ENCODE measurements around the gene RSPO3.
A peak's percentile ranks its signal among the peaks of the same experiment; 100 is the strongest.

Gene RSPO3, protein sequence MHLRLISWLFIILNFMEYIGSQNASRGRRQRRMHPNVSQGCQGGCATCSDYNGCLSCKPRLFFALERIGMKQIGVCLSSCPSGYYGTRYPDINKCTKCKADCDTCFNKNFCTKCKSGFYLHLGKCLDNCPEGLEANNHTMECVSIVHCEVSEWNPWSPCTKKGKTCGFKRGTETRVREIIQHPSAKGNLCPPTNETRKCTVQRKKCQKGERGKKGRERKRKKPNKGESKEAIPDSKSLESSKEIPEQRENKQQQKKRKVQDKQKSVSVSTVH

DNA sequence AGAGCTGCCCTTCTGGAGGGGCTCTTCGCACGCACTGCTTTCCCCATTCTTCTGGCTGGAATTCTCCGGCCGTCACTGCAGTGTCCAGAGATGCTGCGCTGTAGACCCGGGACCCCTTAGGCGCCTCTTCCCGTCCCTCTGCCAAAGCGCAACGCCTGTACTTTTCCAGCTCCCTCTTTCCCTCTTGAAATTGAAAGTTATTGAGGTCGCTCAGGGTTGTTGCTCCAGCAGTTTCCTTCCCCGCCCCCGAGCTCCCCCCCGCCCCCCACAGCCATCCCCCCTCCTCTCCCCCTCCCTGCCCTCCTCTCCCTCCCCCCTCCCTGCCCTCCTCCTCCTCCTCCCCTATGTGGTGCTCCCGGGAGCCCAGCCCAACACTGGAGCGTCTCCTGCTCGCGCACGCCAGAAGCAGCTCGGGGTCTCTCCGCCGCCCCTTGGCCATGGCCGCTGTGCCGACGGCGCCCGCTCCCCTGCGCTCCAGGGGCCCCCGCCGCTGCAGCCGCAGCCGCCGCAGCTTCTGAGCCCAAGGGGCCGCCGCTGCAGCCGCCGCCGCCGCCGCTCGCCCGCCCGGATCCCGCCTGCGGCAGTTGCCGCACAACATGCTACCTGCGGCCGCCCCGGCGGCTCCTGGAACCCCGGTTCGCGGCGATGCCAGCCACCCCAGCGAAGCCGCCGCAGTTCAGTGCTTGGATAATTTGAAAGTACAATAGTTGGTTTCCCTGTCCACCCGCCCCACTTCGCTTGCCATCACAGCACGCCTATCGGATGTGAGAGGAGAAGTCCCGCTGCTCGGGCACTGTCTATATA lies at the start of gene RSPO3:
RSPO3 (plus strand) TSS at position 374 of the 804 bp plus-strand sequence. CDS start 522 bp downstream, outside the sequence.
- POLR2A ChIA-PET: interaction anchor here (1.0 kb wide), 1 partner anchor 778 kb away, joined by 3 read pairs; the partner anchor contains the start of gene CENPW
- peak; percentile 33 for DNase-seq (ENCODE audit: extremely low spot score)
- CTCF ChIA-PET: interaction anchor here (0.6 kb wide), 1 partner anchor 758 kb away, joined by 3 read pairs; no protein-coding TSS in a partner anchor
- TF ChIP-seq, protein P1, sequence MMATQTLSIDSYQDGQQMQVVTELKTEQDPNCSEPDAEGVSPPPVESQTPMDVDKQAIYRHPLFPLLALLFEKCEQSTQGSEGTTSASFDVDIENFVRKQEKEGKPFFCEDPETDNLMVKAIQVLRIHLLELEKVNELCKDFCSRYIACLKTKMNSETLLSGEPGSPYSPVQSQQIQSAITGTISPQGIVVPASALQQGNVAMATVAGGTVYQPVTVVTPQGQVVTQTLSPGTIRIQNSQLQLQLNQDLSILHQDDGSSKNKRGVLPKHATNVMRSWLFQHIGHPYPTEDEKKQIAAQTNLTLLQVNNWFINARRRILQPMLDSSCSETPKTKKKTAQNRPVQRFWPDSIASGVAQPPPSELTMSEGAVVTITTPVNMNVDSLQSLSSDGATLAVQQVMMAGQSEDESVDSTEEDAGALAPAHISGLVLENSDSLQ (IDR thresholded peaks at IDR 0.05): no peak
- TF ChIP-seq FOXA1 (IDR thresholded peaks at IDR 0.05) (no peak), ELF4 (IDR thresholded peaks at IDR 0.05) (no peak), NFRKB (IDR thresholded peaks at IDR 0.05) (no peak), TARDBP (IDR thresholded peaks at IDR 0.05) (no peak), SP1 (IDR thresholded peaks at IDR 0.05) (no peak)

DNA sequence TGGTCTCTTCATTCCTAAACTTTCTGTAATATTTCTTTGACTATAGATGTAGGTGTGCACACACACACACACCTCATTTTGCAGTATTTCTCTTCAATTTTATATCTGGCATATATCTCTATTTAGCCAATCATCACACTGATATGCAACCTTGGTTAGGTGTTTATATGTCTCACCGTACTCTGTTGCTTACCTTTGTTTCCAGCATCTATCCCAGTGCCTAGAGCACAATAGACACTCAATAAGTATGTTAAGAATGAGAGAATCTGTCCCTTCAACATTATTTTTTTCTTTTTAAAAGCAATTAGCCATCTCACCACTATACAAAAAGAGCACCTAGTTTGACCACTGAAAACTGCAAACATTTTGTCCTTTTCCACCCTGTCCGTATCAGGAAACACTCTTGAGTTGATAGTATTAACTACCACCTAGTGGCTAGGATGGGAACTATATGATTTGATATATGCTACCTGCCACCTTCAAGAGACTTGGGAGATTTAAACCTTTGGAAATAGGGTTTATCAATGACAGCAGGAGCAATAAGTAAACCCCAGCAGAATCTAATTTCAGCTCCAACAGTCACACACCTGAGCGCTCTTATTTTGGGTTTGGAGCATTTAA lies 48.7 kb upstream of the RSPO3 start:
- POLR2A ChIA-PET: no interaction called here
- TF ChIP-seq HDGF (IDR thresholded peaks at IDR 0.05; ENCODE audit: borderline replicate concordance) (no peak), TARDBP (IDR thresholded peaks at IDR 0.05) (no peak), LEF1 (IDR thresholded peaks at IDR 0.05; ENCODE audit: borderline replicate concordance) (no peak), ELF4 (IDR thresholded peaks at IDR 0.05) (no peak), CTBP1 (IDR thresholded peaks at IDR 0.05; ENCODE audit: borderline replicate concordance) (no peak), FOXA1 (IDR thresholded peaks at IDR 0.05) (no peak), SP1 (IDR thresholded peaks at IDR 0.05) (no peak), BHLHE40 (IDR thresholded peaks at IDR 0.05; ENCODE audit: borderline replicate concordance) (no peak), NFRKB (IDR thresholded peaks at IDR 0.05) (no peak), ARNT (IDR thresholded peaks at IDR 0.05) (no peak)
- TF ChIP-seq, protein P1 (IDR thresholded peaks at IDR 0.05): no peak
- CTCF ChIA-PET: no interaction called here
- DNase-seq (ENCODE audit: extremely low spot score): peak; percentile 36

DNA sequence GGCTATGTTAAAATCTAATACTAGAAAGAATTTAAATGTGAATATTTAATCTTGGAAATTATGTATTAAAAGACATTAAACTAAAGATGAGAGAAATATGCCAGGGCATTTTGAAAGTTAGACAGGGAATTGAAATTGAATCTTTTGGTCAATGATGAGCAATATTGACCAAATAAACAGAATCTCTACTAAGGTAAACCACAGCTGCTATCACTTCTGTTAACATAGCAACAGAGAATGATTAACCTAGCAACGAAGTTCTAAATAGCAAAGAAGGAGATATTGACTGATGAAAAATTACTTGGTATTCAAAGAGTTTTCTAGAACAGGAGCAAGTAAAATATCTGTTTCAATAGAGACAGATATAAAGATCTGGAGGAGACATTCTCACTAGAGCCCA lies 45.2 kb upstream of the RSPO3 start:
- no peak for TF ChIP-seq SUZ12 (IDR thresholded peaks at IDR 0.05)
- no peak for TF ChIP-seq ELF4 (IDR thresholded peaks at IDR 0.05)
- no peak for TF ChIP-seq BHLHE40 (IDR thresholded peaks at IDR 0.05; ENCODE audit: borderline replicate concordance)
- no peak for TF ChIP-seq SP1 (IDR thresholded peaks at IDR 0.05)
- no peak for TF ChIP-seq L3MBTL2 (conservative IDR thresholded peaks at IDR 0.05)
- no peak for TF ChIP-seq FOXM1 (IDR thresholded peaks at IDR 0.05; ENCODE audit: borderline replicate concordance)
- no peak for TF ChIP-seq ZNF384 (IDR thresholded peaks at IDR 0.05)
- no peak for TF ChIP-seq ARNT (IDR thresholded peaks at IDR 0.05)
- ChIA-PET CTCF (no interaction called here), POLR2A (no interaction called here)
- no peak for DNase-seq (ENCODE audit: extremely low spot score)

DNA sequence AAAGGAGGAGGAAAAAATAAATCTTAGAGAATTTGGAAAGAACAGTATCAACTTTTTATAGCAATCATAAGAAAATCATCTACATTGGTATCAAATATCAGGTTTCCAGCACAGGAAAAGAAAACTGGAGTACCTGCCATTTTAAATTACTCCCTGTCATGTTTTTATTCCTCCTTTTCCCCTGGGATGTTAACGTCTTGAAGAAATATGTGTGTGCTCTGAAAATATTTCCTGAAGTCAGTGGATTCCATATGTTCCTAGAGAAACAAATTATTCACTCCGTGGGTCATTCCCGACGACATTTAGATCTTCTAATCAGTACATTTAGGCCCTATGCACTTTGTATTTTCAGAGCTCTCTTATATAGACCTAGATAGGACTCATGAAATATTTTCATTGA lies 42.0 kb upstream of the RSPO3 start:
- ChIA-PET CTCF (no interaction called here), POLR2A (no interaction called here)
- TF ChIP-seq HDGF (IDR thresholded peaks at IDR 0.05; ENCODE audit: borderline replicate concordance) (no peak), L3MBTL2 (conservative IDR thresholded peaks at IDR 0.05) (no peak), ARNT (IDR thresholded peaks at IDR 0.05) (no peak), LEF1 (IDR thresholded peaks at IDR 0.05; ENCODE audit: borderline replicate concordance) (no peak), SP1 (IDR thresholded peaks at IDR 0.05) (no peak), ELF4 (IDR thresholded peaks at IDR 0.05) (no peak), SUZ12 (IDR thresholded peaks at IDR 0.05) (no peak), FOXK2 (IDR thresholded peaks at IDR 0.05) (no peak), NFRKB (IDR thresholded peaks at IDR 0.05) (no peak), FOXM1 (IDR thresholded peaks at IDR 0.05; ENCODE audit: borderline replicate concordance) (no peak)
- TF ChIP-seq, protein P1 (IDR thresholded peaks at IDR 0.05): no peak
- DNase-seq (ENCODE audit: extremely low spot score): no peak

DNA sequence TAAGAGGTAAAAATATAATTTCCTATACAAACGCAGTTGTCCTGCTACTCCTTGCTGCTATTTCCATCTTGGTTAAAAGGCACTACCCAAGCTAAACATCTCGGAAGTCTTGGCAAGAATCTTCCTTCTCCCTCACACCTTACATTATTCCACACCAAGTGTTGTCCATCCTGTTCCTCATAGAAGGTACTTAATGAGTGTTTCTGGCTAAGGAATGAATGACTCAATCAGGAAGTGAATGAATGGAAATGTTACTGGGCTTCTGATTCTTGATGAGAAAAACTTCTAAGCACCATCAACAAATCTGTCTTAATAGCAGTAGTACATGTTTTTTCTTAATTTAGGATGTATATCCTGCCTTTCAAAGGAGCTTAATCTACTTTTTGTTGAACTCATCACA lies 40.6 kb upstream of the RSPO3 start:
- no peak for DNase-seq (ENCODE audit: extremely low spot score)
- TF ChIP-seq SP1 (IDR thresholded peaks at IDR 0.05) (no peak), SUZ12 (IDR thresholded peaks at IDR 0.05) (no peak), FOXA1 (IDR thresholded peaks at IDR 0.05) (no peak), ARNT (IDR thresholded peaks at IDR 0.05) (no peak), LEF1 (IDR thresholded peaks at IDR 0.05; ENCODE audit: borderline replicate concordance) (no peak), L3MBTL2 (conservative IDR thresholded peaks at IDR 0.05) (no peak), HDGF (IDR thresholded peaks at IDR 0.05; ENCODE audit: borderline replicate concordance) (no peak), ELF4 (IDR thresholded peaks at IDR 0.05) (no peak), ZNF384 (IDR thresholded peaks at IDR 0.05) (no peak), NFRKB (IDR thresholded peaks at IDR 0.05) (no peak), FOXM1 (IDR thresholded peaks at IDR 0.05; ENCODE audit: borderline replicate concordance) (no peak), FOXK2 (IDR thresholded peaks at IDR 0.05) (no peak), CTBP1 (IDR thresholded peaks at IDR 0.05; ENCODE audit: borderline replicate concordance) (no peak)
- TF ChIP-seq, protein P1 (IDR thresholded peaks at IDR 0.05): no peak
- ChIA-PET POLR2A (no interaction called here), CTCF (no interaction called here)

All from HEK293T (cell line).